Thoracic aorta (tissue), 2 donors: ENCODE results near the gene MAPT. TPM values are rescaled to one million over a fixed set of nuclear protein-coding genes. Genes with fewer than 3 reads are reported as not detected.

Source experiments
- ATAC-seq: fragments of 150-250 bp; one replicate; pipeline ENCODE4 v1.8.0; 2017; ENCODE audit warnings: low read depth; ENCODE audit not compliant: insufficient number of reproducible peaks, low FRiP score
- DNase-seq: peaks from one replicate; pipeline ENCODE4 v3.0.0-alpha.2; 2020; ENCODE audit warnings: low spot score
- H3K27ac ChIP-seq, 2 donors: fragments of 200-600 bp; sonication (generic); 1 replicate in 1 of 2; 2 replicates in 1 of 2; pipeline ENCODE4 v1.5.1; 2016; ENCODE audit warnings: mild to moderate bottlenecking in 2 of 2, moderate library complexity in 2 of 2
- H3K27me3 ChIP-seq: fragments of 200-600 bp; sonication (generic); replicated peaks from 2 replicates; pipeline ENCODE4 v1.6.0; 2016; ENCODE audit warnings: mild to moderate bottlenecking; ENCODE audit not compliant: insufficient read depth
- H3K36me3 ChIP-seq: fragments of 200-600 bp; sonication (generic); one replicate; pipeline ENCODE4 v1.5.1; 2016
- H3K4me1 ChIP-seq, 2 donors: fragments of 200-600 bp; sonication (generic); 1 replicate in 1 of 2; 2 replicates in 1 of 2; pipeline versions ENCODE4 v1.5.1 to v1.6.0; 2016; ENCODE audit warnings: low read depth in 2 of 2, mild to moderate bottlenecking in 1 of 2; ENCODE audit not compliant: control insufficient read depth in 1 of 2
- H3K4me3 ChIP-seq: fragments of 200-600 bp; sonication (generic); 2 replicates; pipeline ENCODE4 v1.5.1; 2016; ENCODE audit warnings: mild to moderate bottlenecking
- H3K9me3 ChIP-seq: fragments of 200-600 bp; sonication (generic); 2 replicates; pipeline ENCODE4 v1.5.1; 2016
- total RNA-seq, 2 donors: library from RNA; depleted of rRNA; stranded (reverse); fragments of >200 nt; gene quantifications; one replicate each; pipeline versions ENCODE4 v1.1.0 to v1.2.3, GENCODE V29; 2016
- TF ChIP-seq, protein P1 (sequence below): fragments of 200-600 bp; sonication (generic); IDR thresholded peaks from one replicate; pipeline ENCODE4 v1.5.1; 2019; ENCODE audit warnings: antibody characterized with exemption

The MAPT gene
- total RNA-seq, 2 donors from 2014 or later, result 3.1 to 4.6 TPM

DNA sequence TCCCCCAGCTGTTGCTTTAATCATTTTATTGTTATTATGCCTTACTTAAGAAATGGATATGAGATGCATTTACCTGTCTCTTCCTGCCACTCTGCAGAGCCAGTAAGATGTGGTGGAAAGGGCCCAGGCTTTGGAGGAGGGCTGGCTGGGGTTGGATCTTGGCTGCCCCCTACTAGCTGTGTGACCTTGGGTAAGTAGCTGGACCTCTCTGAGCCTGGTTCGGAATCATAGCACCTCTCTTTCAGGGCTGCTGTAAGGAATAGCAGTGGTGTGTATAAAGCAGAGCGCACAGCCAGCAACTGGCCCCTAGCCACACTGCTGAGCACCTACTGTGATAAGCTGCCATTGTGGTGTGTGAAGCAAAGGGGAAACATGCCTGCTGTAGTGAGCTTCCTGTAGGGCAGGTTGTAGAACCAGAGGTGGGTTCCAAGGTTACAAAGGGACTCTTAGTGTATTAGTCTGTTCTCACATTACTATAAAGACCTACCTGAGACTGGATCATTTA lies 23.9 kb downstream of the MAPT start:
- H3K27ac ChIP-seq, result no peak overlapping the region
- TF ChIP-seq, protein P1, sequence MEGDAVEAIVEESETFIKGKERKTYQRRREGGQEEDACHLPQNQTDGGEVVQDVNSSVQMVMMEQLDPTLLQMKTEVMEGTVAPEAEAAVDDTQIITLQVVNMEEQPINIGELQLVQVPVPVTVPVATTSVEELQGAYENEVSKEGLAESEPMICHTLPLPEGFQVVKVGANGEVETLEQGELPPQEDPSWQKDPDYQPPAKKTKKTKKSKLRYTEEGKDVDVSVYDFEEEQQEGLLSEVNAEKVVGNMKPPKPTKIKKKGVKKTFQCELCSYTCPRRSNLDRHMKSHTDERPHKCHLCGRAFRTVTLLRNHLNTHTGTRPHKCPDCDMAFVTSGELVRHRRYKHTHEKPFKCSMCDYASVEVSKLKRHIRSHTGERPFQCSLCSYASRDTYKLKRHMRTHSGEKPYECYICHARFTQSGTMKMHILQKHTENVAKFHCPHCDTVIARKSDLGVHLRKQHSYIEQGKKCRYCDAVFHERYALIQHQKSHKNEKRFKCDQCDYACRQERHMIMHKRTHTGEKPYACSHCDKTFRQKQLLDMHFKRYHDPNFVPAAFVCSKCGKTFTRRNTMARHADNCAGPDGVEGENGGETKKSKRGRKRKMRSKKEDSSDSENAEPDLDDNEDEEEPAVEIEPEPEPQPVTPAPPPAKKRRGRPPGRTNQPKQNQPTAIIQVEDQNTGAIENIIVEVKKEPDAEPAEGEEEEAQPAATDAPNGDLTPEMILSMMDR, result no peak
- H3K9me3 ChIP-seq, result no peaks in the 10 kb centered on the region
- no peaks in the 10 kb centered on the region for H3K4me1 ChIP-seq
- ATAC-seq, result no peak
- no peak for DNase-seq
- no peak overlapping the region for H3K4me3 ChIP-seq
- H3K27me3 ChIP-seq, result no peaks in the 10 kb centered on the region
- no peaks in the 10 kb centered on the region for H3K36me3 ChIP-seq

DNA sequence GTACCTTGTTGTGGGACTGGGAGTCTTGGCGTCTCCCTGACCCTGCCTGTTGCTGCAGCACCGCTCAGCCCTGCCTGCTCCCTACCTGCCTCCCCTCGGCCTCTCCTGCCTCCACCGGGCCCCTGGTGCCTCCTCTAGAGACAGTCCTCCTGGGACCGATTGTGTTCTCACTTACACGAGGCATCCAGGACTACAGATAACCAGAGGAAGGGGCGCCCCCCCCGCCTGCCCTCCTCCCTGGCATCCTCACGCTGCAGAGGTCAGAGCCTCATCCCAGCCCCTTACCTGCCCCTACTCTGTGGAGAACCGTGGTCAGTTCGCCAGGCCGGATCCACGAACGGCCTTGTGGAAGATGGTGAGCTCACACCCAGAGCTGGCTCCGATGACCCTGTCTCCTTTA lies 24.8 kb downstream of the MAPT start:
- ATAC-seq, result no peak

DNA sequence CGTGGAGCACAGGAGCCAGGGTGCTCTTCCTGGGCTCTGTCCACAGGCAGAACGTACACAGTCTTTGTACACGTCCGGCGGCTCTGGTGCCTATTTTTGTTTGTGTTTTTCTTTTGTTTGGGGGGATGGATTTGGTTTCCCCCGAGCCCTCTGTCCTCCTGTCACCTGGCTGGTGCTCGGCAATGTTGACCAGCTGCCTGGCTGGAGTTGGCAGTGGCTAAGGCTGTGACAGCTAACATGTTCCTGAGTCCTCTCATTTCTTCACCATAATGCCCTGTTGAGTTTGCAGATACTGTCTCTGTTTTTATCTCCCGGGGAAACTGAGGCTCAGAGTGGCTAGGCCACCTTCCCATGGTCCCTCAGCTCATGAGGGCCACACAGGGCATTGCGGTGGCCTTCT lies 25.7 kb downstream of the MAPT start:
- Histone ChIP-seq H3K4me1 (no peaks in the 10 kb centered on the region), H3K36me3 (no peaks in the 10 kb centered on the region), H3K27ac (no peak overlapping the region), H3K9me3 (no peaks in the 10 kb centered on the region), H3K27me3 (no peaks in the 10 kb centered on the region), H3K4me3 (no peak overlapping the region)
- no peak for DNase-seq
- TF ChIP-seq, protein P1, result no peak
- no peak for ATAC-seq

More for the DNA sequence above, 24.8 kb downstream of the MAPT start:
- no peaks in the 10 kb centered on the region for H3K27me3 ChIP-seq
- H3K9me3 ChIP-seq, result no peaks in the 10 kb centered on the region
- no peaks in the 10 kb centered on the region for H3K36me3 ChIP-seq
- no peak overlapping the region for H3K27ac ChIP-seq
- DNase-seq, result no peak
- no peaks in the 10 kb centered on the region for H3K4me1 ChIP-seq
- H3K4me3 ChIP-seq, result no peak overlapping the region
- TF ChIP-seq, protein P1, result no peak

DNA sequence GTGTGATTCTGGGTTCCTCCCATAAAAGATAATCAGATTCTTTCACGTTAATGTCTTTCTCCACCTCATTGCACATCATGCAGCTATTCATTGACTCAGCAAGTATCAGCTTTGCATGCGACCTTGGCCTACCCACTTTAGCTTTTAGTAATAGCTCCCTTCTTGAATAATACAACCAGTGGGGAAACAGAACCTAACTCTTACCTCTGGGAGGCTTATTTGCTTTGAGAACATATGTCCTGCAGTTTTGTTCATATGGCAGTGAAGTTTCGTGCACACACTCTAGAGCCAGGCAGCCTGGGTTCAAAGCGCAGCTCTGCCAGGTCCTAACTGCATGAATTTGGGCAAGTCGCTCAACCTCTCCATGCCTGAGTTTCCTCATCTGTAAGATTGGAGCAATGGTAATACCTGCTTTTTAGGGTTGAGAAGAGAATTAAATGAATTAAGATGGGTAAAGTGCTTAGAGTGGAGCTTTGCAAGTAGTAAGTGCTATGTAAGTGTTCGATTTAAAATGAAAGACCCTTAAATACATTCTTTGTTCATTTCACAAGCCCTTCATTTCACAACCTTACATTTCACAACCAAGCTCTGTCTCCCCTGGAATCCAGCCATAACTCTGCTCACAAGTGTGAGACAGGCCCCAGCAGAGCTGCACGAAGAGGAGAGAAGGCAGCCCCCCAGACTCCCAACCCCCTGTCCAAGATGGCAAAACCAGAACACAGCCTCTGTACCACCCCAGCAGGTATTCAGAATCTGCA lies 29.3 kb downstream of the MAPT start:
- H3K27me3 ChIP-seq, result no peaks in the 10 kb centered on the region
- DNase-seq (no peak), ATAC-seq (no peak)
- H3K27ac ChIP-seq, result no peak overlapping the region
- no peaks in the 10 kb centered on the region for H3K4me1 ChIP-seq
- no peak overlapping the region for H3K4me3 ChIP-seq
- H3K9me3 ChIP-seq, result peaks cover 4% of the 10 kb centered on the region
- no peaks in the 10 kb centered on the region for H3K36me3 ChIP-seq
- TF ChIP-seq, protein P1, result no peak

DNA sequence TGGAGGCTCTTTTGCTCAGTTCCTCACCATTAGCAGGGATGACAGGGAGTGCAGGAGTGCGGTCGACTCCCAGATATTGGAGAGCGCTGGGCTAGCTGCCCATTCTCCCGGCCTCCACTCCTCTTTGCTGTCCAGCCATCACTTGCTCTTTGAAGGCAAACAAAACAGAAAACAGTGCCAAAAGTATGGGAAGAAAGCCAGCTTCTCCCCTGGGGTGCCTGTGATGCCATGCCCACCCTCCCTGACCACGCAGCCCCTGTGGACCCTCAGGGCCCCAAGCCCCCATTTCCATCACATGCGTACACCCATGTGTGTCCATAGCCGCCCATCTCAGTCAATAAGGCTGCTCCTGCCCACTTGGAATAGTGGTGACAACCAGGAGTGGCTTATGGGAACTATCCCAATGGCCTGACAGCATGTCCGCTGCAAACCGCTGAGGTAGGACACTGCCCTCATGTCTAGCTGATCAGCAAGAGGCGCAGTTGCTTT lies 30.0 kb downstream of the MAPT start:
- no peaks in the 10 kb centered on the region for H3K4me1 ChIP-seq
- no peak for DNase-seq
- no peak for ATAC-seq

More for the DNA sequence above, 30.0 kb downstream of the MAPT start:
- Histone ChIP-seq H3K27ac (no peak overlapping the region), H3K4me3 (no peak overlapping the region), H3K36me3 (no peaks in the 10 kb centered on the region), H3K27me3 (no peaks in the 10 kb centered on the region), H3K9me3 (peaks cover 4% of the 10 kb centered on the region)
- TF ChIP-seq, protein P1, result no peak
